GM12872 (cell line): Measurements from ENCODE around the gene KLHL13.

ENCODE experiments used
- CTCF ChIP-seq: IDR thresholded peaks from 3 replicates; pipeline ENCODE4 v1.5.1; 2011; ENCODE audit warnings: low read depth, mild to moderate bottlenecking, low read length, moderate library complexity; ENCODE audit not compliant: insufficient read depth

The KLHL13 gene

DNA sequence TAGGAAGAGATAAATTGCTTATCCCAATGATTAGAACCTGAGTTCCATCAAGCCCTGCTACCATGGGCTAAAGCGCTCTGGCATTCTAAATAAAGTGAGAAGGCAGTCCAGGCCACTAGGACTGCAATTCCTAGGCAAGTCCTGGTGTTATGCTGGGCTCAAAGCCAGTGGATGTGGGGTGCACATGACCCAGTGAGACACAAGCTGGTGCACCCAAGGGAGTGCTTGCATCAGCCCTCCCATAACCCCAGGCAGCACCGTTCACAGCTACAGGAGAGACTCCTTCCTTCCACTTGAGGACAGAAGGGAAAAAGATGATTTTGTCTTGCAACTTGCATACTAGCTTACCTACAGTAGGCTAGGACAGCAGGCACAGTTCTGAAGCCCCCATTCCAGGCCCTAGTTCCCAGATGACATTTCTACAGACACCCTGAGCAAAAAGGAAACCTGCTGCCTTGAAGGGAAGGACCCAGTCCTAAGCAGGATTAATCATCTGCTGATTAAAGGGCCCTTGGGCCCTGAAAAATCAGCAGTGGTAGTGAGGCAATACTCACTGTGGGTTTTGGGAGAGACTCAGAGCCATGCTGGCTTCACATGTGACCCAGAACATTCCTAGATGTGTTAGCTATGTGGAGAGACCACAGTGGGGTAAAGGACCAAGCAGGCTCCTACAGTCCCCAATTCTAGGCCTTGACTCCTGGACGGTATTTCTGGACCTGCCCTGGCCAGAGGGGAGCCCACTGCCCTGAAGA is 77.8 kb downstream of the KLHL13 start:
- no peak for TF ChIP-seq CTCF

- TF ChIP-seq CTCF: no peak
These were observed 90.0 kb downstream of the KLHL13 start for GRCh38 chrX:118026631-118027030.

- no peak for TF ChIP-seq CTCF
These were observed 91.4 kb downstream of the KLHL13 start for GRCh38 chrX:118025226-118025625.

DNA sequence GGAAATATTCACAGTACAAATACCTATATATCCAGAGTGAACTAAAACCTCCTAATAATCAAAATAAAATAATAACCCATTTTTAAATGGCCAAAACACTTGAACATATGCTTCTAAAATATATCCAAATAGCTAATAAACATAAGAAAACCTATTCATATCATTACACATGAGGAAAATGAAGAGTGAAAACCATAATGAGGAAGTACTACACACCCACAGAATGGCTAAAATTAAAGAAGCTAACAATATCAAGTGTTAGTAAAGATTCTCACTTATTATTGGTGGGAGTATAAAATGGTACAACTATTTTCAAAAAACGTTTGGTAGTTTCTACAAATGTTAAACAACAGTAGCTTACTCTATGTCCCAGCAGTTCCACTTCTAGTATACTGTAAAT is 92.1 kb downstream of the KLHL13 start:
- TF ChIP-seq CTCF: no peak

DNA sequence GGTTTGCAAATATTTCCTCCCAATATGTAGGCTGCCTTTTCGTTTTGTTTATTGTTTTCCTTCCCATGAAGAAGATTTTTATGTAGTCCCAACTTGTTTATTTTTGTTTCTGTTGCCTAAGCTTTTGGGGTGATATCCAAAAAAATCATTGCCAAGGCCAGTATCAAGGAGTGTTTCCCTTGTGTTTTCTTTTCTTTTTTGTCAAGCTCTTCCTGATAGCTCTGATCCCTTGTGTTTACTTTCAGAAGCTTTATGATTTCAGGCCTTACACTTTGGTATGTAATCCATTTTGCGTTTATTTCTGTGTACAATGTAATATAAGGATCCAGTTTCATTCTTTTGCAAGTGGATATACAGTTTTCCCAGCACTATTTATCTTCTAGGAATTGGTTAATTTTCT is 93.9 kb downstream of the KLHL13 start:
- TF ChIP-seq CTCF: no peak

DNA sequence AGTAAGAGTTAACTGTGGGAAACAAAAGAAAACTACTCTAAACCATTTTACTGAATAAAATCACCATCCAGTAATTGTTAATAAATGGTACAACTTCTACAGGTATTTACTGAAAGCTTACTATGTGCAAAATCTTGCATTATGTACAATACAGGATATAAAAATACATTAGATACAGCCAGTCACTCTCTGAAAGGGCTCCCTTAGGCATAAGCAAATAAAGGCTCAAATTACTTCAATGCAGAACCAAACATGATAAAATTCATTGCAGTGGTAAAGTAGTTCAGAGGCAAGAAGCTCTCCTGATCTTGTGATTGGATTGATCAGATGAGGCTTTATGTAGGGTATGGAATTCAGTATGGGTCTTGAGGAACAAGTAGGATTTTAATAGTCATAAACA is 100.2 kb downstream of the KLHL13 start:
- no peak for TF ChIP-seq CTCF

- no peak for TF ChIP-seq CTCF
These were observed 116.1 kb downstream of the KLHL13 start for GRCh38 chrX:118000518-118000917.
